HUDEP-2 (cell line): ENCODE measurements around the gene TMEM52.
"Not testable (repeated sequence)": the region's sequence is repeated elsewhere in the genome, so short reads cannot be mapped to it uniquely, and the experiment has no call there.

ENCODE experiments used
- DNase-seq, 76 experiments: peaks; one replicate each; lab custom pipeline; 2025; ENCODE audit not compliant: unreplicated experiment in 76 of 76; lab: John Stamatoyannopoulos, UW

Gene TMEM52

GRCh38 chr1:1895456-1896336 is 23.4 kb downstream of the TMEM52 start:
- no peak for DNase-seq

- DNase-seq, result no peak
Observed at GRCh38 chr1:1895060-1895418, 24.0 kb downstream of the TMEM52 start.

GRCh38 chr1:1894354-1895059 is 24.6 kb downstream of the TMEM52 start:
- DNase-seq, result peak in 4 of 76 experiments; percentile 9 to 34 (median 22)

- DNase-seq, result no peak
Observed at GRCh38 chr1:1893997-1894353, 25.1 kb downstream of the TMEM52 start.

GRCh38 chr1:1893291-1893985 is 25.6 kb downstream of the TMEM52 start:
- DNase-seq, result no peak

- DNase-seq, result no peak
Observed at GRCh38 chr1:1892763-1893120, 26.3 kb downstream of the TMEM52 start.

GRCh38 chr1:1892079-1892762 is 26.9 kb downstream of the TMEM52 start:
- DNase-seq, result no peak

- DNase-seq, result peak in 67 of 76 experiments; percentile 18 to 91 (median 73)
Observed at GRCh38 chr1:1891349-1892078, 27.6 kb downstream of the TMEM52 start.

GRCh38 chr1:1890506-1891348 is 28.4 kb downstream of the TMEM52 start, which contains the start of gene GNB1:
TSS of gene GNB1 (minus strand) at chr1:1891087. CDS start at chr1:1825453, 65,634 bp downstream.
- DNase-seq, result peak in 71 of 76 experiments; percentile 17 to 91 (median 77)

- peak in 15 of 76 experiments; percentile 12 to 43 (median 27) for DNase-seq
Observed at GRCh38 chr1:1889847-1890505, 29.1 kb downstream of the TMEM52 start.

GRCh38 chr1:1889090-1889750 is 29.9 kb downstream of the TMEM52 start:
- peak in 3 of 76 experiments; percentile 12 to 30 (median 21) for DNase-seq

GRCh38 chr1:1883890-1884289 is 35.2 kb downstream of the TMEM52 start:
- not testable (repeated sequence) for DNase-seq

GRCh38 chr1:1883092-1883873 is 35.8 kb downstream of the TMEM52 start:
- peak in 12 of 76 experiments; percentile 5 to 44 (median 28) for DNase-seq

- DNase-seq, result no peak
Observed at GRCh38 chr1:1881727-1882126, 37.4 kb downstream of the TMEM52 start.

- peak in 2 of 76 experiments; percentile 10 to 23 for DNase-seq
Observed at GRCh38 chr1:1880617-1881312, 38.3 kb downstream of the TMEM52 start.

GRCh38 chr1:1879942-1880341 is 39.1 kb downstream of the TMEM52 start:
- no peak for DNase-seq
